Measurements from ENCODE around the gene TOX2. TPM values are rescaled to one million over a fixed set of nuclear protein-coding genes. Genes with fewer than 3 reads are reported as not detected.
A peak's percentile ranks its signal among the peaks of the same experiment; 100 is the strongest.

Gene TOX2
- polyA plus RNA-seq, 3 donors from 2014 or later = 2.4 to 5.0 (median 2.9) TPM

GRCh38 chr20:43973671-43974450, 59.2 kb downstream of the TOX2 start:
- no peak for DNase-seq
- H3K4me3 Mint-ChIP-seq = no peak overlapping the region
- no peaks in the 10 kb centered on the region for H3K4me1 Mint-ChIP-seq
- no peak overlapping the region for H3K27ac Mint-ChIP-seq
- peaks cover 10 to 20% (median 19%) of the 10 kb centered on the region in 3 donors for H3K27me3 Mint-ChIP-seq (ENCODE audit: low read depth in 3 of 3)
- H3K9me3 Mint-ChIP-seq = no peaks in the 10 kb centered on the region
- H3K36me3 Mint-ChIP-seq = peaks cover 0 to 6% (median 3%) of the 10 kb centered on the region in 3 donors

GRCh38 chr20:43974695-43975094, 60.0 kb downstream of the TOX2 start:
- peaks cover 13 to 25% (median 20%) of the 10 kb centered on the region in 3 donors for H3K27me3 Mint-ChIP-seq (ENCODE audit: low read depth in 3 of 3)
- peaks cover 0 to 11% (median 4%) of the 10 kb centered on the region in 3 donors for H3K36me3 Mint-ChIP-seq
- no peak overlapping the region for H3K4me3 Mint-ChIP-seq
- H3K4me1 Mint-ChIP-seq = no peaks in the 10 kb centered on the region
- DNase-seq = no peak
- no peaks in the 10 kb centered on the region for H3K9me3 Mint-ChIP-seq
- H3K27ac Mint-ChIP-seq = no peak overlapping the region

- Mint-ChIP-seq H3K4me3 (no peak overlapping the region), H3K36me3 (peaks cover 0 to 11% (median 4%) of the 10 kb centered on the region in 3 donors), H3K9me3 (no peaks in the 10 kb centered on the region), H3K27ac (no peak overlapping the region), H3K4me1 (no peaks in the 10 kb centered on the region), H3K27me3 (ENCODE audit: low read depth in 3 of 3) (peaks cover 13 to 28% (median 23%) of the 10 kb centered on the region in 3 donors)
- DNase-seq = no peak
These were observed 60.6 kb downstream of the TOX2 start for GRCh38 chr20:43975096-43975768.

GRCh38 chr20:43976547-43976946, 61.9 kb downstream of the TOX2 start:
- no peak for DNase-seq
- H3K27me3 Mint-ChIP-seq (ENCODE audit: low read depth in 3 of 3) = peaks cover 17 to 32% (median 26%) of the 10 kb centered on the region in 3 donors
- peaks cover 0 to 11% (median 4%) of the 10 kb centered on the region in 3 donors for H3K36me3 Mint-ChIP-seq
- H3K9me3 Mint-ChIP-seq = no peaks in the 10 kb centered on the region
- no peak overlapping the region for H3K4me3 Mint-ChIP-seq
- peaks cover 0 to 4% of the 10 kb centered on the region in 2 donors for H3K4me1 Mint-ChIP-seq
- H3K27ac Mint-ChIP-seq = no peak overlapping the region

- no peak for DNase-seq
- H3K27me3 Mint-ChIP-seq (ENCODE audit: low read depth in 3 of 3) = peaks cover 22 to 32% (median 26%) of the 10 kb centered on the region in 3 donors
- peaks cover 4 to 11% of the 10 kb centered on the region in 2 donors for H3K4me1 Mint-ChIP-seq
- no peak overlapping the region for H3K27ac Mint-ChIP-seq
- H3K9me3 Mint-ChIP-seq = no peaks in the 10 kb centered on the region
- H3K4me3 Mint-ChIP-seq = no peak overlapping the region
- H3K36me3 Mint-ChIP-seq = peaks cover 0 to 11% (median 4%) of the 10 kb centered on the region in 3 donors
These were observed 62.6 kb downstream of the TOX2 start for GRCh38 chr20:43977252-43977651.

GRCh38 chr20:43977962-43978361, 63.3 kb downstream of the TOX2 start:
- Mint-ChIP-seq H3K9me3 (no peaks in the 10 kb centered on the region), H3K4me1 (peaks cover 7 to 13% of the 10 kb centered on the region in 2 donors), H3K27ac (no peak overlapping the region), H3K27me3 (ENCODE audit: low read depth in 3 of 3) (peaks cover 21 to 33% (median 31%) of the 10 kb centered on the region in 3 donors), H3K4me3 (no peak overlapping the region), H3K36me3 (peaks cover 0 to 11% (median 4%) of the 10 kb centered on the region in 3 donors)
- DNase-seq = no peak

- Mint-ChIP-seq H3K36me3 (peaks cover 0 to 11% (median 4%) of the 10 kb centered on the region in 3 donors), H3K27me3 (ENCODE audit: low read depth in 3 of 3) (peaks cover 19 to 29% (median 23%) of the 10 kb centered on the region in 3 donors), H3K27ac (no peak overlapping the region), H3K4me1 (peaks cover 24 to 25% of the 10 kb centered on the region in 2 donors), H3K4me3 (no peak overlapping the region), H3K9me3 (no peaks in the 10 kb centered on the region)
- no peak for DNase-seq
These were observed 65.0 kb downstream of the TOX2 start for GRCh38 chr20:43979576-43980105.

- peak overlapping the region in 1 of 5 donors; percentile 3 for H3K4me3 Mint-ChIP-seq
- no peak overlapping the region for H3K27ac Mint-ChIP-seq
- no peaks in the 10 kb centered on the region for H3K9me3 Mint-ChIP-seq
- DNase-seq = no peak
- peaks cover 19 to 31% (median 22%) of the 10 kb centered on the region in 3 donors for H3K27me3 Mint-ChIP-seq (ENCODE audit: low read depth in 3 of 3)
- peaks cover 0 to 8% (median 4%) of the 10 kb centered on the region in 3 donors for H3K36me3 Mint-ChIP-seq
- H3K4me1 Mint-ChIP-seq = peaks cover 39 to 42% of the 10 kb centered on the region in 2 donors
These were observed 66.9 kb downstream of the TOX2 start for GRCh38 chr20:43981540-43981939.

- Mint-ChIP-seq H3K4me1 (peaks cover 39 to 42% of the 10 kb centered on the region in 2 donors), H3K4me3 (peak overlapping the region in 2 of 5 donors; percentile 3 to 8), H3K36me3 (peaks cover 0 to 9% (median 4%) of the 10 kb centered on the region in 3 donors), H3K9me3 (no peaks in the 10 kb centered on the region), H3K27ac (no peak overlapping the region), H3K27me3 (ENCODE audit: low read depth in 3 of 3) (peaks cover 21 to 32% (median 22%) of the 10 kb centered on the region in 3 donors)
- DNase-seq = no peak
These were observed 67.4 kb downstream of the TOX2 start for GRCh38 chr20:43982016-43982415.

GRCh38 chr20:43982886-43983285, 68.2 kb downstream of the TOX2 start:
- Mint-ChIP-seq H3K27me3 (ENCODE audit: low read depth in 3 of 3) (peaks cover 19 to 34% (median 26%) of the 10 kb centered on the region in 3 donors), H3K4me3 (peak overlapping the region in 1 of 5 donors; percentile 9), H3K27ac (no peak overlapping the region), H3K9me3 (no peaks in the 10 kb centered on the region), H3K36me3 (peaks cover 0 to 13% (median 4%) of the 10 kb centered on the region in 3 donors), H3K4me1 (peaks cover 39 to 42% of the 10 kb centered on the region in 2 donors)
- no peak for DNase-seq

GRCh38 chr20:43983359-43983758, 68.7 kb downstream of the TOX2 start:
- no peak overlapping the region for H3K27ac Mint-ChIP-seq
- peaks cover 0 to 13% (median 4%) of the 10 kb centered on the region in 3 donors for H3K36me3 Mint-ChIP-seq
- peak overlapping the region in 2 of 5 donors; percentile 57 to 89 for H3K4me3 Mint-ChIP-seq
- peak in 1 of 3 donors; percentile 19 for DNase-seq
- H3K9me3 Mint-ChIP-seq = no peaks in the 10 kb centered on the region
- peaks cover 15 to 31% (median 30%) of the 10 kb centered on the region in 3 donors for H3K27me3 Mint-ChIP-seq (ENCODE audit: low read depth in 3 of 3)
- H3K4me1 Mint-ChIP-seq = peaks cover 39 to 42% of the 10 kb centered on the region in 2 donors

GRCh38 chr20:43983904-43984361, 69.3 kb downstream of the TOX2 start:
- Mint-ChIP-seq H3K4me3 (peak overlapping the region; percentile 57 to 89 (median 72)), H3K27me3 (ENCODE audit: low read depth in 3 of 3) (peaks cover 15 to 34% (median 24%) of the 10 kb centered on the region in 3 donors), H3K36me3 (peaks cover 0 to 9% (median 0%) of the 10 kb centered on the region in 3 donors), H3K27ac (peak overlapping the region in 3 of 6 donors; percentile 33 to 47 (median 42)), H3K9me3 (no peaks in the 10 kb centered on the region), H3K4me1 (peaks cover 39 to 42% of the 10 kb centered on the region in 2 donors)
- peak; percentile 49 to 65 (median 57) for DNase-seq

- no peak for DNase-seq
- Mint-ChIP-seq H3K36me3 (peaks cover 0 to 4% (median 0%) of the 10 kb centered on the region in 3 donors), H3K9me3 (no peaks in the 10 kb centered on the region), H3K4me3 (peak overlapping the region in 4 of 5 donors; percentile 13 to 89 (median 69)), H3K4me1 (peaks cover 39 to 42% of the 10 kb centered on the region in 2 donors), H3K27ac (peak overlapping the region in 3 of 6 donors; percentile 9 to 47 (median 33)), H3K27me3 (ENCODE audit: low read depth in 3 of 3) (peaks cover 14 to 33% (median 23%) of the 10 kb centered on the region in 3 donors)
These were observed 69.9 kb downstream of the TOX2 start for GRCh38 chr20:43984587-43984986.
